Mesothelial cell of epicardium (in vitro differentiated cells): Measurements from ENCODE around the gene TMCC1. TPM values are rescaled to one million over a fixed set of nuclear protein-coding genes. Genes with fewer than 3 reads are reported as not detected.
A peak's percentile ranks its signal among the peaks of the same experiment; 100 is the strongest.

Experiments
- DNase-seq, 2 experiments: peaks; one replicate each; pipeline ENCODE4 v3.0.0; 2021; ENCODE audit warnings: low spot score in 2 of 2; ENCODE audit not compliant: unreplicated experiment in 2 of 2
- H3K27ac Mint-ChIP-seq: 2 replicates; pipeline ENCODE4 v1.8.0; 2021; ENCODE audit warnings: mixed read lengths
- H3K27me3 Mint-ChIP-seq: 2 replicates; pipeline ENCODE4 v1.8.0; 2021; ENCODE audit warnings: low read depth, mixed read lengths
- H3K36me3 Mint-ChIP-seq: 2 replicates; pipeline ENCODE4 v1.8.0; 2021; ENCODE audit warnings: mixed read lengths
- H3K4me1 Mint-ChIP-seq: 2 replicates; pipeline ENCODE4 v1.8.0; 2021; ENCODE audit warnings: mixed read lengths
- H3K4me3 Mint-ChIP-seq: 2 replicates; pipeline ENCODE4 v1.8.0; 2021; ENCODE audit warnings: mild to moderate bottlenecking, moderate library complexity, mixed read lengths
- H3K9me3 Mint-ChIP-seq: 2 replicates; pipeline ENCODE4 v1.8.0; 2021; ENCODE audit warnings: mixed read lengths
- CTCF ChIP-seq: fragments of 200-600 bp; sonication (generic); IDR thresholded peaks from one replicate; pipeline ENCODE4 v1.5.0; 2021; ENCODE audit warnings: antibody characterized with exemption; ENCODE audit not compliant: unreplicated experiment
- total RNA-seq: library from RNA; stranded (reverse); gene quantifications from 3 replicates; pipeline ENCODE4 v1.2.1, GENCODE V29; 2021

Gene TMCC1
- total RNA-seq, 1 donor from 2014 or later: 52.4 TPM

- peaks cover 50% of the 10 kb centered on the region for H3K4me1 Mint-ChIP-seq
Measured at GRCh38 chr3:129607391-129608068, 286.0 kb downstream of the TMCC1 start.

GRCh38 chr3:129606636-129607390 lies 286.7 kb downstream of the TMCC1 start, which contains the start of gene PLXND1:
PLXND1 (minus strand) TSS chr3:129606676; CDS start chr3:129606639, 37 bp downstream.
- TF ChIP-seq CTCF: no peak
- no peaks in the 10 kb centered on the region for H3K36me3 Mint-ChIP-seq
- H3K9me3 Mint-ChIP-seq: no peaks in the 10 kb centered on the region
- peak within 1 kb of the TSS; percentile 97 for H3K27ac Mint-ChIP-seq
- peak within 1 kb of the TSS; percentile 89 for H3K4me3 Mint-ChIP-seq
- DNase-seq: peak in 1 of 2 experiments; percentile 54
- peaks cover 48% of the 10 kb centered on the region for H3K4me1 Mint-ChIP-seq
- peaks cover 33% of the 10 kb centered on the region for H3K27me3 Mint-ChIP-seq

More at GRCh38 chr3:129607391-129608068, 286.0 kb downstream of the TMCC1 start:
- Mint-ChIP-seq H3K4me3 (peak overlapping the region; percentile 82), H3K27me3 (peaks cover 33% of the 10 kb centered on the region), H3K9me3 (no peaks in the 10 kb centered on the region), H3K36me3 (no peaks in the 10 kb centered on the region), H3K27ac (peak overlapping the region; percentile 84)
- DNase-seq: no peak
- TF ChIP-seq CTCF: no peak

GRCh38 chr3:129605922-129606635 lies 287.4 kb downstream of the TMCC1 start:
- TF ChIP-seq CTCF: no peak
- Mint-ChIP-seq H3K9me3 (no peaks in the 10 kb centered on the region), H3K27ac (peak overlapping the region; percentile 97), H3K36me3 (no peaks in the 10 kb centered on the region), H3K4me1 (peaks cover 45% of the 10 kb centered on the region), H3K4me3 (peak overlapping the region; percentile 89), H3K27me3 (peaks cover 33% of the 10 kb centered on the region)
- no peak for DNase-seq

- DNase-seq: peak in 1 of 2 experiments; percentile 62
- peaks cover 45% of the 10 kb centered on the region for H3K4me1 Mint-ChIP-seq
- H3K4me3 Mint-ChIP-seq: peak overlapping the region; percentile 89
- H3K9me3 Mint-ChIP-seq: no peaks in the 10 kb centered on the region
- H3K36me3 Mint-ChIP-seq: no peaks in the 10 kb centered on the region
- peaks cover 33% of the 10 kb centered on the region for H3K27me3 Mint-ChIP-seq
- no peak for TF ChIP-seq CTCF
- peak overlapping the region; percentile 97 for H3K27ac Mint-ChIP-seq
Measured at GRCh38 chr3:129605203-129605921, 288.1 kb downstream of the TMCC1 start.

- DNase-seq: no peak
- H3K4me3 Mint-ChIP-seq: peak overlapping the region; percentile 89
- peaks cover 41% of the 10 kb centered on the region for H3K4me1 Mint-ChIP-seq
- H3K36me3 Mint-ChIP-seq: no peaks in the 10 kb centered on the region
- H3K9me3 Mint-ChIP-seq: no peaks in the 10 kb centered on the region
- H3K27me3 Mint-ChIP-seq: peaks cover 33% of the 10 kb centered on the region
- TF ChIP-seq CTCF: no peak
- no peak overlapping the region for H3K27ac Mint-ChIP-seq
Measured at GRCh38 chr3:129604767-129605166, 288.7 kb downstream of the TMCC1 start.
